HG03558 (cell line): ENCODE results near the gene TMEM92.

Experiments
- ATAC-seq: cut with Tn5 transposase; IDR thresholded peaks from one replicate; pipeline ENCODE4 v1.9.1; 2021; ENCODE audit warnings: moderate number of reproducible peaks; ENCODE audit not compliant: unreplicated experiment; ENCODE audit errors: extremely low read depth

Gene TMEM92

GRCh38 chr17:50318501-50319285 lies 44.4 kb downstream of the TMEM92 start:
- no peak for ATAC-seq

DNA sequence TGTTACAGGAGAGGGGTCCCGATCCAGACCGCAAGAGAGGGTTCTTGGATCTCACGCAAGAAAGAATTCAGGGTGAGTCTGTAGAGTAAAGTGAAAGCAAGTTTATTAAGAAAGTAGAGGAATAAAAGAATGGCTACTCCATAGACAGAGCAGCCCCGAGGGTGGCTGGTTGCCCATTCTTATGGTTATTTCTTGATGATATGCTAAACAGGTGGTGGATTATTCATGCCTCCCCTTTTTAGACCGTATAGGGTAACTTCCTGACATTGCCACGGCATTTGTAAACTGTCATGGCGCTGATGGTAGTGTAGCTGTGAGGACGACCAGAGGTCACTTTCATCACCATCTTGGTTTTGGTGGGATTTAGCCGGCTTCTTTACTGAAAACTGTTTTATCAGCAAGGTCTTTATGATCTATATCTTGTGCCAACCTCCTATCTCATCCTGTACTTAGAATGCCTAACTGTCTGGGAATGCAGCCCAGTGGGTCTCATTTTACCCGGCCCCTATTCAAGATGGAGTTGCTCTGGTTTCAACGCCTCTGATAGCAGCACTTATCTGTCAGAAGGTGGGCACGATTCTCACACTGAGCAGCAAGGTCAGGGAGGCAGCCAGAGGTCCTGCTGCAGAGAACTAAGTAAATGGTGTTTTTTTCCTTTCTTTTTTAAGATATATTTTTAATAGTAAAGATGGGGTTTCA lies 45.2 kb downstream of the TMEM92 start:
- ATAC-seq: no peak

DNA sequence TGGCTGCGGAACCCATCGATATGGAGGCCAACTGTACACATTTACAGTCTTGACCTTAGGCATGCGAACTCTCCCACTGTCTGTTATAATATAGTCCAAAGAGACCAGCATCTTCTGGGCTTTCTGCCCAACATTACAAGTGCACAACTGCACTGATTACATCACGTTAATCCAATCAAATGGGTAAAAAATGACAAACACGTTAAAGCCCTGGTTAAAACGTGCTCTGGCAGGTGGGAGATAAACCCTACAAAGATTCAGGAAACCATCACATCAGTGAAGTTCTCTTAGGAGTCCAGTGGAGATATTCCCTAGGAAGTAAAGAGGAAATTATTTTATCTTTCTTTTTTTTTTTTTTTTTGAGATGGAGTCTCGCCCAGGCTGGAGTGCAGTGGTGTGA lies 48.0 kb downstream of the TMEM92 start:
- ATAC-seq: no peak

GRCh38 chr17:50323060-50323459 lies 48.8 kb downstream of the TMEM92 start:
- ATAC-seq: no peak

DNA sequence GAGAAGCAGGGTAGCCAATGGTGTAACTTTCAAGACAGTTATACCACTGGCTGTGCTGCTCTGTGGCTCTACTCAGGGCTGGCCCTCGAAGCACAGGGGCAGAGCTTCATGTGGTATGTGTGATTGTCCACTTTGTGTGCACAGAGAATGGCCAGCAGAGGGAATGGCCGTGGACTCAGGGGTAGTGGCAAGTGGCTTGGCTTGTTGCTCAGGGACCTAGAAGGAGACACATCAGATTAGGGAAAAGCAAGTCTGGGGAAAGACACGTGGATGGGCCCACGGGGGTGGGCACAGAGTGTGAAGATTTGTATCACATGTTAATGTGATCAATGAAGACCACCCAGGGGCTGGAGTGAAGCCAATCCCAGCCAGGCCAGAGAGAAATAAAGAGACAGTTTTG lies 51.6 kb downstream of the TMEM92 start:
- no peak for ATAC-seq

- ATAC-seq: no peak
Measured at GRCh38 chr17:50326831-50327364, 52.6 kb downstream of the TMEM92 start.

- ATAC-seq: no peak
Measured at GRCh38 chr17:50328363-50329325, 54.4 kb downstream of the TMEM92 start.

DNA sequence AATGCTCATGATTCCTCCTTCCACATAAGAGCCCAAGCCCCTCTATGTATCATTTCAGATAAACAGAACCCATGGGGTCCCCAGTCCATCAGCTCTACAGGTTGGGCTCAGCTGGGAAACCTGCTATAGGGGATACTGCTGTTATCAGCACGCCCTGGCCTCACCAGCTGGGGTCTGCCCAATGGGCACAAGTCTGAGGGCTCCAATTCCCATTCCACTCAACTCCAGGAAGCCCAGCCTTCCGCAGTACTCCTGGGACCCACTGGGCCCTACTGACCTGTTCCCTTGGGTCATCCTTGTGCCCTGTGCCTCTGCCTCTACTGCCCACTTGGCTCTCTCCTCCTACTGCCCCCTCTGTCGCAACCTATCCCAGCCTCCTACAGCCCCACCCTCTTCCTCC lies 55.5 kb downstream of the TMEM92 start:
- no peak for ATAC-seq

DNA sequence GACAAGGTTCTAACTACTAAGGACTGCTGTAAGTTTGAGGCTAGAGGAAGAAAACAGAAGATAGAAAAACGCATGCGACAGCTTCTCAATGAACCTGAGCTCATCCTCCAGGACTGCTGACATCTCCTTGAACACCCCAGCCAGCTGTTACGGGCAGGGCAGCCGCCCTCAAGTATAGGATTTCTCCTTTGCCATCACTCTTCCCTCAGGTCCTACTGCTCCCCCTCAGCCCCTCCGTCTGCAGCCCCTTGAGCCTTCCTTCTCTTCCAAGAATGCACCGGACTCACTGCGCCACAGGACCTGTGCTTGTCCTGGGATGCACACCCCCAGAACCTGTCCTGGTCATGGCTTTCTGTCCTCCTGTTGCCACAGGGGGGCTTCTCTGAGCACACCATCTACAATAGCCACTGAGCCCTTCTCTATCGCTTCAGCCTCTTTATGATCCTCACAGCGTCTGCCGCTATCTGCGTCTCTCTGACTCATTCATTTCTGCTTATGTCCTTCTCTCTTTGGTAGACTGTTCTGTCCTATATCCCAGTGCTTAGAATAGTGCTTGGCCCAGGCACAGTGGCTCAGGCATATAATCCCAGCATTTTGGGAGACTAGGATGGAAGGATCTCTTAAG lies 56.0 kb downstream of the TMEM92 start:
- ATAC-seq: no peak
